Endothelial cell of umbilical vein (primary cell): ENCODE data around the gene NLRP8. TPM values are rescaled to one million over a fixed set of nuclear protein-coding genes. Genes with fewer than 3 reads are reported as not detected.

Source experiments
- BruUV-seq: library from RNA; stranded (reverse); fragments of 400-500 nt; replicated peaks from 2 replicates; lab custom pipeline; 2021; lab: Mats Ljungman, UMichigan
- CTCF ChIA-PET: fragments of 300-600, 350-600 bp; sonication (Branson Sonifier 250); formaldehyde crosslinking; loops from one replicate; lab custom pipeline; 2021; ENCODE audit warnings: antibody characterized with exemption, inconsistent platforms; lab: Charles Lee
- POLR2A ChIA-PET: fragments of 300-600, 350-600 bp; sonication (Branson Sonifier 250); formaldehyde crosslinking; loops from one replicate; lab custom pipeline; 2021; ENCODE audit warnings: antibody characterized with exemption, inconsistent platforms; lab: Charles Lee
- DNase-seq: peaks from one replicate; pipeline ENCODE4 v3.0.0-alpha.2; 2011; ENCODE audit warnings: low read depth, low spot score
- FAIRE-seq: peaks from 2 replicates; lab custom pipeline; 2011; peaks lifted over from hg19 to GRCh38; lab: Jason Lieb, UNC
- H2AFZ ChIP-seq: 2 replicates; pipeline ENCODE4 v1.6.0; 2012; ENCODE audit warnings: low read depth, low read length, control low read depth, inconsistent platforms
- H3K27ac ChIP-seq: 2 replicates; pipeline ENCODE4 v1.5.1; 2011; ENCODE audit warnings: low read depth, mild to moderate bottlenecking, control low read depth, low read length, moderate library complexity; ENCODE audit not compliant: insufficient read depth
- H3K27me3 ChIP-seq, 2 experiments: 2 replicates each; pipeline versions ENCODE4 v1.6.0 to v1.6.1; 2011; ENCODE audit warnings: low read length in 2 of 2, mixed read lengths in 1 of 2; ENCODE audit not compliant: control insufficient read depth in 2 of 2, insufficient read depth in 2 of 2
- H3K36me3 ChIP-seq, 2 experiments: 2 replicates in 1 of 2; 3 replicates in 1 of 2; pipeline ENCODE4 v1.5.1; 2011; ENCODE audit warnings: low read length in 2 of 2, mild to moderate bottlenecking in 1 of 2, moderate library complexity in 1 of 2; ENCODE audit not compliant: control insufficient read depth in 2 of 2, insufficient read depth in 2 of 2; ENCODE audit errors: extremely low read depth in 1 of 2
- H3K4me1 ChIP-seq: 3 replicates; pipeline ENCODE4 v1.5.1; 2011; ENCODE audit warnings: mild to moderate bottlenecking, low read length; ENCODE audit not compliant: control insufficient read depth, insufficient read depth; ENCODE audit errors: extremely low read depth
- H3K4me2 ChIP-seq: 2 replicates; pipeline ENCODE4 v1.6.1; 2011; ENCODE audit warnings: low read length, control low read depth, mixed read lengths; ENCODE audit not compliant: insufficient read depth
- H3K4me3 ChIP-seq, 3 experiments: fragments of 200-600 bp in 1 of 3; sonication (generic), shearing (Covaris generic) in 1 of 3; replicated peaks in 1 of 3; 2 replicates each; pipeline ENCODE4 v1.5.1; 2011 to 2016; ENCODE audit warnings: control low read depth in 3 of 3, low read length in 3 of 3, mild to moderate bottlenecking in 2 of 3, inconsistent platforms in 1 of 3, low read depth in 1 of 3, moderate library complexity in 1 of 3; ENCODE audit not compliant: insufficient read depth in 1 of 3
- H3K79me2 ChIP-seq: 2 replicates; pipeline ENCODE4 v1.6.0; 2012; ENCODE audit warnings: low read length, inconsistent platforms; ENCODE audit not compliant: control insufficient read depth, insufficient read depth
- H3K9ac ChIP-seq: replicated peaks from 2 replicates; pipeline ENCODE3; 2011; ENCODE audit warnings: low read length, control low read depth; ENCODE audit not compliant: insufficient read depth; ENCODE audit errors: extremely low read depth
- H3K9me1 ChIP-seq: replicated peaks from 3 replicates; pipeline ENCODE4 v1.6.0; 2011; ENCODE audit warnings: mild to moderate bottlenecking, low read length; ENCODE audit not compliant: control insufficient read depth, insufficient read depth; ENCODE audit errors: extremely low read depth
- H3K9me3 ChIP-seq: replicated peaks from 2 replicates; pipeline ENCODE4 v1.5.1; 2012; ENCODE audit warnings: low read length, inconsistent platforms; ENCODE audit not compliant: control insufficient read depth, insufficient read depth
- H4K20me1 ChIP-seq: replicated peaks from 2 replicates; pipeline ENCODE3; 2011; ENCODE audit warnings: mild to moderate bottlenecking, low read length; ENCODE audit not compliant: control insufficient read depth, insufficient read depth; ENCODE audit errors: extremely low read depth
- EZH2 ChIP-seq: IDR thresholded peaks from 2 replicates; pipeline ENCODE4 v1.6.1; 2012; ENCODE audit warnings: borderline replicate concordance, low read depth, mild to moderate bottlenecking, moderate library complexity, low read length, inconsistent platforms; ENCODE audit not compliant: severe bottlenecking
- FOS ChIP-seq: IDR thresholded peaks from 2 replicates; pipeline ENCODE4 v1.6.1; 2011; ENCODE audit warnings: mild to moderate bottlenecking, low read length, moderate library complexity, borderline replicate concordance; ENCODE audit not compliant: insufficient read depth
- GATA2 ChIP-seq: IDR thresholded peaks from 2 replicates; pipeline ENCODE4 v1.7.0; 2011; ENCODE audit warnings: low read depth, mild to moderate bottlenecking, moderate library complexity, mixed read lengths, low read length; ENCODE audit not compliant: insufficient read length, insufficient read depth
- JUN ChIP-seq: IDR thresholded peaks from 2 replicates; pipeline ENCODE4 v1.6.1; 2011; ENCODE audit warnings: borderline replicate concordance, low read depth; ENCODE audit not compliant: insufficient read length, insufficient read depth
- MAX ChIP-seq: IDR thresholded peaks from 2 replicates; pipeline ENCODE4 v1.6.1; 2011; ENCODE audit not compliant: insufficient read depth, insufficient read length
- MYC ChIP-seq: IDR thresholded peaks from one replicate; pipeline ENCODE4 v1.6.1; 2011; ENCODE audit warnings: mild to moderate bottlenecking, low read depth, low read length
- POLR2A ChIP-seq: IDR thresholded peaks from 2 replicates; pipeline ENCODE4 v1.6.1; 2012; ENCODE audit warnings: low read depth, mild to moderate bottlenecking, control low read depth, low read length
- POLR2AphosphoS5 ChIP-seq: IDR thresholded peaks from 2 replicates; pipeline ENCODE4 v1.6.1; 2012; ENCODE audit warnings: low read depth, mild to moderate bottlenecking, control low read depth, low read length, moderate library complexity; ENCODE audit not compliant: insufficient read depth
- dilution Hi-C: fragments of 300-500 bp; cut with MboI; formaldehyde crosslinking; loops from one replicate; pipeline ENCODE4 v1.15.0; 2019; ENCODE audit warnings: low sequenced_read_pairs; ENCODE audit not compliant: extremely low pct_ligation_motif_present
- intact Hi-C: fragments of 100-400 bp; cut with micrococcal nuclease; formaldehyde crosslinking; loops from one replicate; pipeline ENCODE4 v1.10.0; 2022
- polyA plus RNA-seq, 4 experiments: library from polyadenylated mRNA; depleted of rRNA in 3 of 4; stranded (reverse) in 3 of 4; unstranded in 1 of 4; fragments of >200 nt; gene quantifications; 2 replicates each; pipeline versions ENCODE4 v1.2.1 to v1.2.3, GENCODE V29; 2011 to 2012; ENCODE audit warnings: missing spikeins in 1 of 4
- total RNA-seq: library from RNA; stranded (reverse); gene quantifications from 2 replicates; pipeline ENCODE4 v1.2.3, GENCODE V29; 2021
- TF ChIP-seq, protein P1 (sequence below), 2 donors: IDR thresholded peaks; 1 replicate in 1 of 2; 2 replicates in 1 of 2; pipeline ENCODE4 v1.5.1; 2011; ENCODE audit warnings: low read length in 2 of 2, mild to moderate bottlenecking in 2 of 2, moderate library complexity in 2 of 2, control low read depth in 1 of 2, inconsistent platforms in 1 of 2, low read depth in 1 of 2; ENCODE audit not compliant: insufficient read depth in 1 of 2; ENCODE audit errors: extremely low read depth in 1 of 2

The NLRP8 gene
- total and polyA plus RNA-seq, 2 donors (not counting 3 experiments of a cell fraction or from before 2014, with no cell fraction given) = not detected

DNA sequence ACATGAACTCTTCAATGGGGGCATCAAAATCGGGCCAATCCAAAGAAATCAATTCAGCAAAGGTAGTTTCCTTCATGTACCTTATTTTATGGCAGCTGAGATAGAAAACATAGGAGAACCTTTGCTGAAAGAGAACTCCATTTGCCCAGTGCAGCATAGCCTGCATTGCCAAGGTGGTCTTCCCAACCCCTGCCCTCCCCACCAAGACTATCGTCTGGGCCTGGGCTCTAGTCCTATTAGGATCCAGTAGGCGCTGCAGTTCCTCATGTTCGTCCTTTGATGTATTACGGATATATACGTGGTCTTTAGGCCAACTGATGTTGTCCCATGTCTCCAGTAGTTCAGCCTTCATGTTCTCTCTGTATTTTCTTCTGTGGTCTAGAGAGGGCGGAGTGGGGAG is 34.7 kb upstream of the NLRP8 start:
- BruUV-seq = no TSS peak
- FAIRE-seq (no peak), DNase-seq (no peak)
- H3K79me2 ChIP-seq = no peaks in the 10 kb centered on the region
- H3K27ac ChIP-seq = no peak overlapping the region
- ChIA-PET POLR2A (no interaction called here), CTCF (no interaction called here)
- peaks cover 6% of the 10 kb centered on the region for H3K9me3 ChIP-seq
- no peaks in the 10 kb centered on the region for H3K9me1 ChIP-seq
- intact Hi-C loops (no loop called here), dilution Hi-C loops (no loop called here)
- H3K4me2 ChIP-seq = no peak overlapping the region
- no peaks in the 10 kb centered on the region for H4K20me1 ChIP-seq
- H3K9ac ChIP-seq = no peak overlapping the region
- H2AFZ ChIP-seq = no peak overlapping the region
- no peaks in the 10 kb centered on the region for H3K4me1 ChIP-seq
- TF ChIP-seq EZH2 (no peak), FOS (no peak), JUN (no peak), POLR2AphosphoS5 (no peak), GATA2 (no peak), MAX (no peak), POLR2A (no peak), MYC (no peak)
- TF ChIP-seq, protein P1, sequence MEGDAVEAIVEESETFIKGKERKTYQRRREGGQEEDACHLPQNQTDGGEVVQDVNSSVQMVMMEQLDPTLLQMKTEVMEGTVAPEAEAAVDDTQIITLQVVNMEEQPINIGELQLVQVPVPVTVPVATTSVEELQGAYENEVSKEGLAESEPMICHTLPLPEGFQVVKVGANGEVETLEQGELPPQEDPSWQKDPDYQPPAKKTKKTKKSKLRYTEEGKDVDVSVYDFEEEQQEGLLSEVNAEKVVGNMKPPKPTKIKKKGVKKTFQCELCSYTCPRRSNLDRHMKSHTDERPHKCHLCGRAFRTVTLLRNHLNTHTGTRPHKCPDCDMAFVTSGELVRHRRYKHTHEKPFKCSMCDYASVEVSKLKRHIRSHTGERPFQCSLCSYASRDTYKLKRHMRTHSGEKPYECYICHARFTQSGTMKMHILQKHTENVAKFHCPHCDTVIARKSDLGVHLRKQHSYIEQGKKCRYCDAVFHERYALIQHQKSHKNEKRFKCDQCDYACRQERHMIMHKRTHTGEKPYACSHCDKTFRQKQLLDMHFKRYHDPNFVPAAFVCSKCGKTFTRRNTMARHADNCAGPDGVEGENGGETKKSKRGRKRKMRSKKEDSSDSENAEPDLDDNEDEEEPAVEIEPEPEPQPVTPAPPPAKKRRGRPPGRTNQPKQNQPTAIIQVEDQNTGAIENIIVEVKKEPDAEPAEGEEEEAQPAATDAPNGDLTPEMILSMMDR (IDR thresholded peaks at IDR 0.05; ENCODE audit: extremely low read depth in 1 of 2, insufficient read depth in 1 of 2, low read depth in 1 of 2, low read length in 2 of 2) = no peak
- no peaks in the 10 kb centered on the region for H3K36me3 ChIP-seq
- H3K27me3 ChIP-seq = no peaks in the 10 kb centered on the region
- H3K4me3 ChIP-seq = no peak overlapping the region
